ENCODE measurements around the gene TNFAIP8L2. TPM values are rescaled to one million over a fixed set of nuclear protein-coding genes. Genes with fewer than 3 reads are reported as not detected.

Gene TNFAIP8L2
- total RNA-seq, 1 experiment from 2014 or later: not detected

GRCh38 chr1:151145304-151146071, 11.0 kb upstream of the TNFAIP8L2 start:
- peak; percentile 12 for DNase-seq (ENCODE audit: low read depth)

- no peak for DNase-seq (ENCODE audit: low read depth)
These were observed 10.4 kb upstream of the TNFAIP8L2 start for GRCh38 chr1:151146072-151146411.

DNA sequence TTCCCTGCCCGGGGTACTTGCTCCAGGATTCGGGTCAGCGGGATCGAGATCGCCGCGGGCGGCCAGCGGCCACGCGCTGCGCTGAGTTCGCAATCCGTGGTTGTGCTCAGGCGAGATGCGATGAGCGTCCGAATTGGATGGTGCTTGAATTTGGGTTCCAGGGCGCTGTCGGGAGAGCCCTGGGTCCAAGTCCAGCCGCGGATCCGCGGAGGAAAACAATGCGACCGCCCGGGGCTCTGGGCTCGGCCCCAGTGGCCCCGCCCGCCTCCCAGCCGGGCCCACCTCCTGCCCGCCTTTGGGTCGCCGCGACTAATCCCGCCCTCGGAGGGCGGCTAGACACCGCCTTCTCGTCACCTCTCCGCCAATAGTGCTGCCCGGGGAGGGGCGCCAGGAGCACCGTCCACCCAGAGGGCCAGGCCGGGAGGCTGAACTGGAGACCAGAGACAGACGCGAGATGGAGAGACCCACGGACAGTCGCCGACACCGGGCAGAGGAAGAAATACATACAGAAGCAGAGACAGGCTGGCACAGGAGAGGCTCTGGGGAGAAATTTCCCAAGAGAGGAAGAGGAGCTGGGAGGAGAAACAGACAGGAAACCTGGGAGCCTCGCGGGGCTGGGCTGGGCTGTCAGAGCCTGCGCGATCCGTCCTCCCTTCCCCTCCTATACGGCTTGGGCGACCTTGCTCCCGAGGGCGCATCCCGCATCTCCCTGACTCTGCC, 9.9 kb upstream of the TNFAIP8L2 start, which contains the start of gene SEMA6C:
TSS of gene SEMA6C (minus strand) at position 220 of the 720 bp plus-strand sequence. CDS start 4,010 bp downstream, outside the sequence.
- peak; percentile 89 for DNase-seq (ENCODE audit: low read depth)

GRCh38 chr1:151147132-151147503, 9.3 kb upstream of the TNFAIP8L2 start:
- DNase-seq (ENCODE audit: low read depth): peak; percentile 57

DNA sequence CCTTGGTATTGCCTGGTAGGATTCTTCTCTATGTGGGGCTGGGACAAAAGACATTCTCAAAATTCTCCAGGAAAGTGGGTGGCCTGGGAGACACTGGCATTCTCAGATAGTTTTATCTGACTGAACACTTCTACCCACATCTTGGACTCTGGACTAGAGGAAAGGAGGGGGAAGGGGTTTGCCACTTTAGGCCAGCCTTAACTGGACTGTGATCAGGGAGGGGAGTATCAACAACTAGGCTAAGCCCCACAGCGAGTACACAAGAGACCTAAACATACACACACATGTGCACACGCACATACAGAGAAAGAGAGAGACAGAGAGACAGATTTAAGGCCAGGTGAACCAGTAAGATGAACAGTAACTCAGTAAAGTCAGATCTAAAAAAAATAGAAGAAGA, 8.8 kb upstream of the TNFAIP8L2 start:
- DNase-seq (ENCODE audit: low read depth): no peak

GRCh38 chr1:151157067-151157531, 650 bp downstream of the TNFAIP8L2 start:
- DNase-seq (ENCODE audit: low read depth): no peak

DNA sequence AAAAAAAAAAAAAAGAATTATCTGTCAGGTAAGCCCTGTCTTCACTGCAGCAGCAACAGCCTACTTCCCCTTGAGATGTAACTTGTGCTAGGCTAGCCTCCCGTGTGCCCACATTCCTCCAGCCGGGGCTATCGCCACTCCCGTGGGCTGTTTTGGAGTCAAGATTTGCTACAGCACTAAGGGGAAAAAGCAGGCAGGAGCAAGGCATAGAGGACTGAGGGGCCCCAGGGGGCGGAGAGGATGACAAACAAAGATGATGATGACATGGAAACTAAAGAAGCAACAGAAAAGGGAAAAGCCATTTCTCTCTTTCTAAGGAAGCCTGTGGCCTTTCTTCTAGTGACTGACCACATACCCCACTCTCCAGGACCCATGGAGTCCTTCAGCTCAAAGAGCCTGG, 1.9 kb downstream of the TNFAIP8L2 start:
- DNase-seq (ENCODE audit: low read depth): no peak

GRCh38 chr1:151158751-151159251, 2.4 kb downstream of the TNFAIP8L2 start:
- DNase-seq (ENCODE audit: low read depth): no peak

- no peak for DNase-seq (ENCODE audit: low read depth)
These were observed 2.9 kb downstream of the TNFAIP8L2 start for GRCh38 chr1:151159373-151159772.

- DNase-seq (ENCODE audit: low read depth): no peak
These were observed 8.4 kb downstream of the TNFAIP8L2 start for GRCh38 chr1:151164732-151165280.

- DNase-seq (ENCODE audit: low read depth): peak; percentile 60
These were observed 8.9 kb downstream of the TNFAIP8L2 start for GRCh38 chr1:151165281-151165737.

GRCh38 chr1:151165738-151166504, 9.5 kb downstream of the TNFAIP8L2 start, which contains the start of the genes LYSMD1 and SCNM1:
Gene LYSMD1, minus strand, starts transcription at chr1:151165902. Its CDS starts 644 bp downstream, at chr1:151165258.
Gene SCNM1, plus strand, starts transcription at chr1:151166144. Its CDS starts 9 bp downstream, at chr1:151166153.
- peak; percentile 99 for DNase-seq (ENCODE audit: low read depth)

GRCh38 chr1:151166505-151166956, 10.1 kb downstream of the TNFAIP8L2 start:
- DNase-seq (ENCODE audit: low read depth): peak; percentile 76

- no peak for DNase-seq (ENCODE audit: low read depth)
These were observed 10.7 kb downstream of the TNFAIP8L2 start for GRCh38 chr1:151167116-151167515.

- no peak for DNase-seq (ENCODE audit: low read depth)
These were observed 14.7 kb downstream of the TNFAIP8L2 start for GRCh38 chr1:151171190-151171589.

DNA sequence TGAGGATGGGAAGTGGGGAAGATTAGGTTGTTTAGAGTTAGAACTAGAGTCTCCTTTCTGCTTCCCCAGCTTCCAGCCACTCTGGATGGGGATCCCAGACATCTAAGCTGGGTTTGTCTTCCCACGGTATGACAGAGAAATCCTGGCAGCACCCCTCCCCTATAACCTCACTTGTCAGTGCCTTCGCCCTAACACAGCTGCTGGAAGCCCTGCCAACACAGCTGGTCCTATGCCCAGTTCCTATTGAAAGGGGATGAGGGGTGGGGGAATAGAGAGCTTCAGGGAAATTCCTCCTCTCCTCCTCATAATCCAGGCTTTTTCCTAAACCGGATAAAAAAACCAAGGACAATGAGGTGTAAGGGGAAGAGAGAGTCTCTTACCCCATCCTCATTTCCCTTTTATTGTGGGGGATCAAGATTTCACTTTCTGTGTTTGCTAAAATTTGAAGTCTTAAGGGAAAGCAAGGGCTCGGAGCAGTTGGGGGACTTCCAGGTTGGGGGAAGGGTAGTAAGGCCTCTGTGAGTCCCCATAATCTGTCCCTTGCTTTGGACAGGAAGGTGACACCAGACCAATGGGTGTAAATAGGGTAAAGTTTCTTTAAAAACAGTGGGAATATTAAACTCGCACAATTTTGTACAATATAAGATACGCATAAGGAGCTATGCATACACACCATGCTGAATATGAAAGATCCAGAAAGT, 18.7 kb downstream of the TNFAIP8L2 start:
- no peak for DNase-seq (ENCODE audit: low read depth)

DNA sequence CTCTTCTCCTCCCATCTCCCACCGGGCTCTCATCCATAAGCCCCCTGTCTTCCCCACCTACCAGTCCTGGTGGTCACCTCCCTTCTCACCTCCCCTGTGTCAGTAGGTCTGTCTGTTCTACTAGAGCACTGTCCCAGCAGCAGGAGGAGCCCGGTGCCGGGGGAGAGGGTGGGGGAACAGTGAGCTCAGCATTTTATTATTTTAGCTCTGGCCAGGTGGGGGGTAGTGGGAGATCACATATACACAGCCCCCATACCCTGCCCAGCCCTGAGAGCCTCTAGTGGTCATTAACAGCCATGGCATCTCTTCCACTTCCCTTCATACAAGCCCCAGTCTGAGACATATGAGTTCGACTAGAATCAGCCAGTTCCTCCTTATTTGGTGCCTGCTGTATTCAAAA, 19.4 kb downstream of the TNFAIP8L2 start, which contains the start of gene TMOD4:
TSS of gene TMOD4 (minus strand) at position 119 of the 400 bp plus-strand sequence. CDS start 1,106 bp downstream, outside the sequence.
- DNase-seq (ENCODE audit: low read depth): no peak

- DNase-seq (ENCODE audit: low read depth): no peak
These were observed 20.1 kb downstream of the TNFAIP8L2 start for GRCh38 chr1:151176514-151177045.

GRCh38 chr1:151184211-151184610, 27.8 kb downstream of the TNFAIP8L2 start:
- no peak for DNase-seq (ENCODE audit: low read depth)

DNA sequence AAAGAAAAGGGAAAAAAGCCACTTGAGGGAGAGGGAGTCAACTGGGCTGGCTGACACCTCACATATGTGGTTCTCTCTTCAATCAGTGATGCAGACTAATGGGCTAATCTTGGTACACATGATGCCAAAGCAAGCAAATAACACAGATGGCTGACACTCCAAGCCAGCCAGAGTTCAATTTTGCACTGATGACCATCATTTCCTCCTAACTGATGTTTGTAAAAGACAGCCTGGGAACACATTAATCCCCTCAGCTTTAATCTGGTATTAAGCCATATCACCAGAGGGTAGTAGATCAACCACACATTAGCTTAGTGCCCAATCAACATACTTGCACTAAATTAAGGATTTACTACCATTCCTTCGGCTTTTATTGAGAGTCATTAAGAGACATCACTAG, 30.8 kb downstream of the TNFAIP8L2 start:
- no peak for DNase-seq (ENCODE audit: low read depth)
